NCI-H1048 (cell line): Measurements from ENCODE around the gene MT1F.

Experiments
- DNase-seq: peaks from one replicate; lab custom pipeline; 2025; lab: John Stamatoyannopoulos, UW

Gene MT1F

DNA sequence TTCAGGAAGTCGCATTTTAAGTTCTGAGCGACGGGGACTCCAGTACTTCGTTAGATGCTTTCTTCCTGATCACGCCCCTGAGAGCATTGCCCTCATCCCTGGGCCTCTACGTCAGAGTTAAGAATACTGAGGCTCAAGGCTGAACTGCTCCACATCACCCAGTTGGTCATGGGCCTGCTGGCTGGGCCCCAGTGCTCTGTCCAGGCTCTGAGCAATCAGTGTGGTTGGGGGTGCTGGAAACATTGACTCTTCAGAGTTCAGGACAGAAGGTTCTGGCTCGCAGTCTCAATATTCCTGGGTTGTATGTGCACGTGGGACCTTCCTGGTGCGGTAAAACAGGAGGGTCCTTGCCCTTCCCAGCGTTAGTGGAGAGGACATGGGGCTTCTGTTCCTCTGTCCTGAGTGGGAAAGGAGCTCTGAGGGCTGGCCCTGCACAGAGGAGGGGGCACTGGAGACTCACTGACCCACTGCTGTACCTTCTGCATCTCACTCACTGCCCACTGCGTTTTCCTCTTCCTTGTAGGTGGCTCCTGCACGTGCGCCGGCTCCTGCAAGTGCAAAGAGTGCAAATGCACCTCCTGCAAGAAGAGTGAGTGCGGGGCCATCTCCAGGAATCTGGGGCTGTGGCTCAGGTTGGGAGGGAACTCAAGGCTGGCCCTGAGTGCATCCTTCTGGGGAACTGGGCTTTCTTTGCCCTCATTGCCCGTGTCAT, 31.7 kb upstream of the MT1F start:
- no peak for DNase-seq

- DNase-seq: no peak
These were observed 31.1 kb upstream of the MT1F start for GRCh38 chr16:56626685-56627084.

DNA sequence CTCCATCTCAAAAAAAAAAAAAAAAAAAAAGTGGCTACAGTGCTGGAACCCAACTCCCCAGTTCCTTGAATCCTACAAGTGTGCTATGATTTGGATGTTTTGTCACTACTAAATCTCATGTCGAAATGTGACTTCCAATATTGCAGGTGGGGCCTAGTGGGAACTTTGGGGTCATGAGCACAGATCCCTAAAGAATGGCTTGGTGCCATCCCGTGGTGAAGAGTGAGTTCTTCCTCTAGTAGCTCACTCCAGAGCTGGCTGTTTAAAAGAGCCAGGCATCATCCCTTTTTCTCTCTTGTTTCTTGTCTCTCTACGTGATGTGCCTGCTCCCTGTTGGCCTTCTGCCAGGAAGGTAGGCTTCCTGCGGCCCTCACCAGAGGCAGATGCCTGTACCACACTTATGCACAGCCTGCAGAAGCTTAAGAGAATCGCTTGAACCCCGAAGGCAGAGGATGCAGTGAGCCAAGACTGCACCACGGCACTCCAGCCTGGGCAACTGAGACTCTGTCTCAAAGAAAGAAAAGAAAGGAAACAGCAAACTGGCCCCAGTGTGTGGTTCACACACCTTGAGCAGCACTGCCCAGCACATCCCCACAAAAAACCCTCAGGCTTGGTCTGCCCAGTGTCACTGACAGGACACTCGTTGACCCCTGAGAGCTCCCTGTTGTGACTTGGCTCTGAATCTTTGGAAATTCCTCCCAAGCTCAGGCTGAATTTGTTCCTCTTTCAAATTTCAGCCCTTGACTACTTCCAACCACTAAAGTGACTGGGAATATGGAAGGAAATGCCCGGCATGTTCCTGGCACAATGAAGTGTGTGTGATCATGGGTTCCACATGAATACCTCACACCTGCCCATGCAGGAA, 29.0 kb upstream of the MT1F start:
- DNase-seq: no peak

DNA sequence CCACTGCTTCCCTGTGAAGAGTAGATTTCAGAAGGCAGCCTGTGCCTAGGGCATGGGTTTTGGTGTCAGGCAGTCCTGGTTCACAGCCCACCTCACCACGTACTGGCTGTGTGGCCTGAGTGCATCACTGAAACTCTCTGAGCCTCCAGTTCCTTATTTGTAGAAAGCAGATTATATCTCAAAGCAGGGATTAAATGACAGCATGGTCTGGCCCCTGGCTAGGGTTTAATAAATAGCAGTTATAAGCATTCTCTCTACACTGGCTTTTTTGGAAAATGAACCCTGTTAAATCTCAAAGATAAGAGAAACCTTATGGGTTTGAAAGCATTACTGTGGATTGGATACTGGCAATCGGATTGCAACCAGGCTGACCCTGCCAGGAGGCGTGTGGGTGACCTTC, 28.2 kb upstream of the MT1F start:
- no peak for DNase-seq

GRCh38 chr16:56630134-56630533, 27.6 kb upstream of the MT1F start:
- no peak for DNase-seq

- DNase-seq: no peak
These were observed 26.6 kb upstream of the MT1F start for GRCh38 chr16:56631197-56631596.

- DNase-seq: no peak
These were observed 26.0 kb upstream of the MT1F start for GRCh38 chr16:56631832-56632155.

- no peak for DNase-seq
These were observed 25.5 kb upstream of the MT1F start, which contains the start of gene MT1M for GRCh38 chr16:56632156-56632847. Gene MT1M, plus strand, starts transcription at chr16:56632659. Its CDS starts 73 bp downstream, at chr16:56632732.

- no peak for DNase-seq
These were observed 24.9 kb upstream of the MT1F start for GRCh38 chr16:56632848-56633365.

- DNase-seq: no peak
These were observed 24.2 kb upstream of the MT1F start for GRCh38 chr16:56633535-56633934.

GRCh38 chr16:56634715-56635440, 22.9 kb upstream of the MT1F start:
- no peak for DNase-seq

- DNase-seq: no peak
These were observed 22.3 kb upstream of the MT1F start for GRCh38 chr16:56635441-56635967.

- no peak for DNase-seq
These were observed 20.9 kb upstream of the MT1F start for GRCh38 chr16:56636616-56637413.

DNA sequence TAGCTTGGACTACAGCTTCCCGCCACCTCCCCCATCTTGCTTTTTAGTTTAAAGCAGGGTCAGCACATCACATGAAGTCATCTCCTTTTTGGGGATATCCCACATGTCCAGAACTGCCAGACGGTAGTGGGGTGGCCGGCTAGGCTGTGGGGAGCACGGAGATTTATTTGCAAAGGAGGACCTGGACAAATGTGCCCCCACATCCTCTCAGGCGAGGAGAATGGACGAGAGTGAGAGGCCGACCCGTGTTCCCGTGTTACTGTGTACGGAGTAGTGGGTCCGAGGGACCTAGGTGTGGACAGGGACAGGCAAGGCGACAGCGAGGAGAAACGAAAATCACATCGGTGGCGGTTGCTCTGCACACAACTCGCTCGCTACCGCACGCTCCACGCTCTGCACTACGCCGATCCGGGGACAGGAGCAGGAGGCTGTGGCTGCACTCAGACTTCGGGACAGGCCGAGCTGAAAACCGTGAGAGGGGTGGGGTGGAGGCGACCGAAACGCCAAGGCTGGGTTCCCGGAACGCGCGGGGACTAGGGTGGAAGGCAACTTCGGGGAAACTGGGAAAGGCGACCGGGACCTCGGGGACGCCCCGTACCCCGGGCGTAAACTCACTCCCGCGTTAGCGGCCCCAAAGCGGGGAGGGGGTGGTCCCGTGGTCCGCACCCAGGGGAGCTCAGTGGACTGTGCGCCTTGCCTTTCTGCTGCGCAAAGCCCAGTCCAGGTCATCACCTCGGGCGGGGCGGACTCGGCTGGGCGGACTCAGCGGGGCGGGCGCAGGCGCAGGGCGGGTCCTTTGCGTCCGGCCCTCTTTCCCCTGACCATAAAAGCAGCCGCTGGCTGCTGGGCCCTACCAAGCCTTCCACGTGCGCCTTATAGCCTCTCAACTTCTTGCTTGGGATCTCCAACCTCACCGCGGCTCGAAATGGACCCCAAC, 19.7 kb upstream of the MT1F start, which contains the start of gene MT1A:
Gene MT1A, plus strand, starts transcription at position 853 of the 937 bp plus-strand sequence. Its CDS starts 73 bp downstream, at position 926.
- no peak for DNase-seq

DNA sequence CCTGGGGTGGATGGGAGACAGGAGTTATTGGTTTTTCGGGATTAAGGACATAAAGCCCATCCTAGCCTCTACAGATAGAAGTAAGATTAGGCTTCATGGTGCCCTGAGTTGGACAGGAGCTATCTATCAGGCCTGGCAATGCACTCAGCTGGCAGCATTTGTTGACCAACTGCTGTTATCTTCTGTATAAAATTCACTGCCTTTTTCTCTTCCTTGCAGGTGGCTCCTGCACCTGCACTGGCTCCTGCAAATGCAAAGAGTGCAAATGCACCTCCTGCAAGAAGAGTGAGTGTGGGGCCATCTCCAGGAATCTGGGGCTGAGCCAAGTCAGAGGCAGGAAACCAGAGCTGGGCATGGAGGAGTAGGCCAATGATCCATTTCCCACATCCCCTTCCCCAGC, 18.7 kb upstream of the MT1F start:
- DNase-seq: no peak

DNA sequence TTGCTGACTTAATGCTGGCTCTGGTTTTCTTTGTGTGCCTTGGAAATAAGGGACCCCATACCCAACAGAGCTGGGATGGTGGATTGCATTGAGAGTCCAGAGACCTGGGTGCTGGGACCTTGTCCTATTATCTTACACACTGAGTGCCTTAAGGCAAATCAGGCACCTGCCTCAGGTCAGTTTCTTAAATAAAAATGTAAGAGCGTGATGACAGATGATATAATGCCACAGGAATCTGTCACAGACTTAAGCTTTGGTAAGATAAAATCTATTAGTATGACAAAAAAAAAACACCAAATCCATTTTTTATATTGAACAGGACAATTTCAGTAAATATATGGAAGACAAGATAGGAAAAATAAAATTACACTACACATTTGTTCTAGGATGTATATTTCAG, 17.7 kb upstream of the MT1F start:
- no peak for DNase-seq

DNA sequence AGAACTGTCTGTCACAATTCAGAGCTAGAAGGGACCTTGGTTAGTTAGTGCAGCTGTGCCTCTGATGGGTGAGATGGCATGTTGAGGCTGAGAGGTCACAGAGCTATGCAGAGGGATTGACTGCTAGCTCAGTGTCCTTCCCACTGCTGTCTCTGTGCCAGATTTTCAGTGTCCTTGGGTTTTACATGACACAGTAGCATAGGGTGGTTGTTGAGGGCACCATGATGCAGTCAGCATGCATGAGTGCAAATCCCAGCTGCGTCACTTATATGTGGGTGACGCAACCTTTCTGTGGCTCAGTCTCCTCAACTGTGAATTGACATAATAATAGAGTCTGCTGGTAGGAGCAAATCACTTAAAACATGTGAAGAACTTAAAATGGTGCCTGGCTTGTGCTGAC, 16.6 kb upstream of the MT1F start:
- no peak for DNase-seq

GRCh38 chr16:56643080-56643778, 14.5 kb upstream of the MT1F start:
- no peak for DNase-seq

DNA sequence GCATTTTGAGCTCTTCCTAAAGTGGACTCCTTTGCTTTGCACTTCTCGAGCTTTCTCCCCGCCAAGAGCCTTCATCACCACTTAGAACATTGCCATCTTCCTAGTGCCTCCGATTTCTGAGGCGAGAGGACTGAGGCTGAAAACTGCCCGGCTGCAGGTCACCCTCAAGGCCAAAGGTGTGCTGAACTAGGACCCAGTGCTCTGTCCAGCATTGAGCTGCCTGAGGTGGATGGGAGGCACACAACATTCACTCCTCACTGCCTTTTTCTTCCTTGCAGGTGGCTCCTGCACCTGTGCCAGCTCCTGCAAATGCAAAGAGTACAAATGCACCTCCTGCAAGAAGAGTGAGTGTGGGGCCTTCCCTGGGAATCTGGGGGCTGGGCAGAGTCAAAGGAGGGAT, 13.9 kb upstream of the MT1F start:
- DNase-seq: no peak
